HG03159 (cell line): ENCODE results near the gene FGF1.

Source experiments
- ATAC-seq: cut with Tn5 transposase; IDR thresholded peaks from one replicate; pipeline ENCODE4 v1.9.1; 2021; ENCODE audit warnings: mild to moderate bottlenecking, moderate library complexity; ENCODE audit not compliant: unreplicated experiment

The FGF1 gene

GRCh38 chr5:142586552-142586951 is 99.3 kb downstream of the FGF1 start:
- ATAC-seq: no peak

- ATAC-seq: no peak
Measured at GRCh38 chr5:142585451-142585850, 100.4 kb downstream of the FGF1 start.

GRCh38 chr5:142584891-142585290 is 101.0 kb downstream of the FGF1 start:
- ATAC-seq: no peak

GRCh38 chr5:142578161-142578830 is 107.6 kb downstream of the FGF1 start:
- ATAC-seq: no peak

DNA sequence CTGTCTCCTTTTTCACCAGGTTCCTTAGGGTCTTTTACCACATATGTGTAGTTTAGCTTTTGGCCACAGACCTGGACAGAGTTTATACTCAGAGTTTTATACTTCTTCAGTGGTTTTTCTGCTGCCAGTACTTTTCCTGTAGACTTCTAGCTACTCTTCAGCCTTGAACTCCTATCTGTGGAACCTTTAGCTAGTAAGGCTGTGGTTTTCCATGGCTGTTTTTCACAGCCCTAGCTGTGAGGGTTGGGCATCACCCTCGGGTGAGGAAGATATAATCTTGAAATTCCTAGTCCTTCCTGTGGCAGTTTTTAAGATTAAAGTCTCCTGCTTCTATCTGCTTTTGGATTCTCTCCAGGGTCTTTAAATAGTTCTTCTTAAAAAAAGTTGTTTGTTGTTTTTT is 109.1 kb downstream of the FGF1 start:
- ATAC-seq: no peak

DNA sequence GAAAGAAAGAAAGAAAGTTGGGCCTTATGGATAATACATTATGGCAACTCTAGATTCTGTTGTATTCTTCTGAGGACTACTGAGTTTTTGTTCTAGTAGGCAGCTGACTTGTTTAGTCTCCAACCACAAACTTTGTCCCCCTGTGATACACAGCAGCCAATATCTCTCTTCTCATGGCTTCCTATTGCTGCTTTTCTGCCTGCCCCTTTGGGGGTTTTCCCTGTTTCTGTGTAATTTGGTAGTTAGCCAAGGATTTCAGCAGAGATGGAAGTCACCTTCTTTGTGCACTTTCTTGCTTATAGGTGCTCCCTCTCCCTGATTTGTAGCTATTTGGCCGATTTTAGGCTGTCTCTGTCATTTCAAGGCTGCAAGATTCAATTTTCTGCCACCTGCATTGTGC is 109.6 kb downstream of the FGF1 start:
- ATAC-seq: no peak

DNA sequence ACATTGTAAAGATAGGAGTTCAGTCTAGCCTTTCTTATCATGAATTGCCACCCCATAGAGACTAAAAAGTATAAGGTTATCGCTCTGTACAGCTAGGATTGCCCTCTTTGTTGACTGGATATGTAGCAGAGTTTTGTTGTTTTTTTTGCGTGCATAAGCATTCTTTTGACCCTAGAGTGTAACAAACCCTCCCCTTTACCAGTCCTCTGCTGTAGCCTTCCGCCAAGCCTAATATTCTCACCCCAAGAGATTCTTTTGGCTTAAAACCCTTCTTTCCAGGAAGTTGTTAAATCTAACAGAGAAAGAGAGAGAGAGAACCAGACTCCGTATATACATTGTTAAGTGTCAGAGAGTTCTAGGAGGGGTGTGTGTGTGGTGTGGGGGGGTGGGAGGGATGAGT is 113.9 kb downstream of the FGF1 start:
- ATAC-seq: no peak

DNA sequence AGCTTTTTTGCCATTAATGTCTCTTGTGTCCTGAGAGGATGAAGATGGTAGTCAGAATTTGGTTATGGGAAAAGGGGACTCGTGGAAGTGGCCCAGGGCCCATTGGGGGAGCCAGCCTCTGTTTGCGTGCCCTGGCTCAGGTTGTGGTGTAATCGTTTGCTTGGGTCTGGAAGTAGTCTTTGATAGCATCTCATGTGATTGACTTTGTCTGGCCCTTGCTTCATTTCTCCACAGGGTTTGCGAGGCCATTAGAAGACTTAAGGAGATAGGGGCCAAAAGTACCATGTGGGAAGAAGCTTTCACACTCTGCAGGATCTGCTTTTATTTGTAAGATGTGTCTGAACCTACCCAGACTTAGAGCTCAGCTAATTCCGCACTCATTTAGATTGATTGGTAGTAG is 114.5 kb downstream of the FGF1 start:
- ATAC-seq: no peak

GRCh38 chr5:142569905-142570304 is 116.0 kb downstream of the FGF1 start:
- ATAC-seq: no peak

GRCh38 chr5:142568996-142569335 is 116.9 kb downstream of the FGF1 start:
- ATAC-seq: no peak

GRCh38 chr5:142568283-142568995 is 117.5 kb downstream of the FGF1 start:
- no peak for ATAC-seq

- no peak for ATAC-seq
Measured at GRCh38 chr5:142561486-142562097, 124.3 kb downstream of the FGF1 start.

GRCh38 chr5:142561029-142561428 is 124.9 kb downstream of the FGF1 start:
- no peak for ATAC-seq

GRCh38 chr5:142552107-142552506 is 133.8 kb downstream of the FGF1 start:
- no peak for ATAC-seq

- no peak for ATAC-seq
Measured at GRCh38 chr5:142551338-142552067, 134.4 kb downstream of the FGF1 start.

- ATAC-seq: no peak
Measured at GRCh38 chr5:142550471-142550870, 135.4 kb downstream of the FGF1 start.

DNA sequence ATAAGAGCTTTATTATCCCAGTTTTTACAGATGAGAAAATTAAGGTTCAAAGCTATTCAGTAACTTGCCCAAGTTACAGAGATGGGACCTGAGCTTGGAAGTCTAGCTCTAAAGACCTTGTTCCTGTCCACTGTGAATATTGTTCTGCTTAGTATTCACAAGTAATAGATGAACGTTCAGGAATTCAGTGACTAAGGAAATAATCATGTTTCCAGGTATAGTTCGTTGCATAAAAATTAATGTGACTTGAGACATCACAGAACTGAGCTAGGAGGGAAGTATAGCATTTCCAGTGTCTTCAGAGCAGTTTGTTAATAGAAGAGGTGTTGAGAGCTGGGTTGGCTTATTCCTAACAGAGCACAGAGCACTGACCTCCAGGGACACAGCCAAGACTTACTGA is 136.1 kb downstream of the FGF1 start:
- ATAC-seq: no peak

DNA sequence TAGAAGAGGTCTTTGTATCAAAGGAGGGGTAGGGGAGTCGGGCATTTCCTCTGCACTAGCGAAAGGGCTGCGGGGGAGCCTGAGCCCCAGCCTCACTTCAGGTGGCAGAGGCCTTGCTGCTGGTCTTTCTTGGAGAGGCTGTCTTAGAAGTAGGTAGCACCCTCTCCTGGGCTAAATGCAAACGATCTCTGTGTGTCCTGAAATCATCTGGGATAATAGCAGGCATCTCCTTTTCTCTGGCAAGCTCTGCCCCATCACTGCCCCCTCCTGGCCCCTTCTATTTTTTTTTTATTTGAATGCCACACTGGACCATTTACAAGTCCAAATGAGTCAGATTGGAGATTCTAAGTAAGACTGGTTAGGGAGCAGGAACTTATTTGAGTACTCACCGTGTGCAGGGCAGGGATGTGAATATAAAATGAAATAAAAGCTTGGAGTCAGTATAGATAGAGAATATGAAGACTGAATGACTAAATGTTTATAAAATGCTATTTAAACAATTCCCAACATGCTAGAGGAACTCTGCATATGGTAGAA is 137.1 kb downstream of the FGF1 start:
- ATAC-seq: no peak

DNA sequence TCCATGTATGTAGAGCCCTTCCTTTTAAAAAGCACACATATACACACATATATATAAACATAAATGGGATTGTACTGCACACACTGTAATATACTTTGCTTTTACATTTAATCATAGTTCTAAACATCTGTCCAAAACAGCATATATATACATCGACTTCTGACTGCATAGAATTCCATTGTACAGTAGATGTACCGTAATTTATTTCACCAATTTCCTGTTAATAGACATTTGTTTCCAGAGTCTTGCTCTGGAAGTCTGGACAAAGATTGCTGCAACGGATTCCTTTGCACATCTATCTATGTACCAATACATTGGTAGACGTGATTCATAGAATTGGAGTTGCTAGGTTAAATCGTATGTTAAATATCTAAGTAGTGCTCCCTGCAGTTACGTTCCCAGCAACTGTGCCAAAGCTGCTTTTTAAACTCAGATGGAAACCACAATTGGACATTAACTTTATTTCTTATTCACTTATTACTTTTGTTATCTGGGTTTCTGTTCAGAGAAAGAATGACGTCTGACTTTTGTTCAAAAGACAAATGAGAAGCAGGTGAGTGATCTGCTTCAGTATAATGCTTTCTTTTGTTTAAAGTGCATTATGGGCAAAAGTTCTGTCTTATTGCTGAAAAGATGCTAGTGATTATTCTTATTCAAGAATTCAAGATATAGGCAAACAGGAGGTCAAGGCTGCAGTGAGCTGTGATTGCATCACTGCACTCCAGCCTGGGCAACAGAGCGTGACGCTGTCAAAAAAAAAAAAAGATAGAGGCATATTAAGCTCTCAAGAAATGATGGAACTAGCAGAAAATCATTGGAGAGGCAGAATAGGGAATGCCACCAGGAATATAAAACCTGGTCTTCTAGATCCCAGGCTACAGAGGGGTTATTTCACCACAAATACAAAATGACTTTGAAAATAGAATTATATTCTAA is 138.2 kb downstream of the FGF1 start:
- ATAC-seq: no peak

DNA sequence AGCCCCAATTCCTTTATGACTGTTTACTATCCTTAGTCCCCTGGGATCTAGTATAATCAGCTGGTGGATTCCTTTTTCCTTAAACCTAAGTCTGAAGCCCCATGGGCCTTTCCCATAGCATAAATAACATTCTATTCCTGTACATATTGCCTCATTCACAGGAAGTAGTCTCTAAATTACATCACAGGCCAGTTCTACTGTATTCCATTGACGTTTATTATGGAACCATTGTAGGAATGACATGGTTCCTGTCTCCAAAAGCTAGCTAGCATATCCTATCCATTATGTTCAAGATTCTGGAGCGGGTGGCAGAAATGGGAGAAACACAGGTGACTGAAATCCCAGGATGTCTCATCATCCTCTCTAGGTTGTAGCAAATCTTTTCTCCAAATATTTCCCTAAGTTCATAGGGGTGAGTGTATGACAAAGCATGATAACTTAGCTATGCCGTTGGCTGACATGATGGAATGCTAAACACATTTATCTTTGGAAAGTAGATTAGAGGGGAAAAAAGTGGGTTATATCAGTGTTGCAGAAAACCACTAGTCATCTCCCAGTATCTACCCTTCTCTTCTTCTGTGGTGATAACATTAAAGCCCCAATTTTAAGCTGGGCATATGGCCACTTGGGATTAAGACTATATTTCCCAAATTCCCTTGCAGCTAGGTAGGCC is 140.1 kb downstream of the FGF1 start:
- no peak for ATAC-seq
